ENCODE results near the gene PRR13. TPM values are rescaled to one million over a fixed set of nuclear protein-coding genes. Genes with fewer than 3 reads are reported as not detected.
A peak's percentile ranks its signal among the peaks of the same experiment; 100 is the strongest.
"Not testable (repeated sequence)": the region's sequence is repeated elsewhere in the genome, so short reads cannot be mapped to it uniquely, and the experiment has no call there.

Gene PRR13
- total and polyA plus RNA-seq, 7 experiments from 2014 or later, result 147 to 529 (median 207) TPM

DNA sequence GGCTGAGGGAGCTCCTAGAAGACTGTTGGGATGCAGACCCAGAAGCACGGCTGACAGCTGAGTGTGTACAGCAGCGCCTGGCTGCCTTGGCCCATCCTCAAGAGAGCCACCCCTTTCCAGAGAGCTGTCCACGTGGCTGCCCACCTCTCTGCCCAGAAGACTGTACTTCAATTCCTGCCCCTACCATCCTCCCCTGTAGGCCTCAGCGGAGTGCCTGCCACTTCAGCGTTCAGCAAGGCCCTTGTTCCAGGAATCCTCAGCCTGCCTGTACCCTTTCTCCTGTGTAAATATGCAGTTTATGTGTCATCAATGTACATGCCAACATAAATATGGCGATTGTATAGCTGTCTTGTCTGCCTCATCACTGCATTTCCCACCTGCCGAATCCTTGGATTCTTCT, 10.3 kb upstream of the PRR13 start:
- Histone ChIP-seq H3K9me3 (ENCODE audit: control insufficient read depth in 2 of 3, low read length in 3 of 3) (no peaks in the 10 kb centered on the region), H3K4me1 (ENCODE audit: control insufficient read depth in 2 of 2, insufficient read depth in 2 of 2, low read length in 2 of 2) (no peaks in the 10 kb centered on the region), H3K27ac (ENCODE audit: low read depth, low read length) (no peak overlapping the region), H3K4me3 (ENCODE audit: low read length) (no peak overlapping the region), H3K27me3 (ENCODE audit: control insufficient read depth in 2 of 2, insufficient read depth in 2 of 2, low read length in 2 of 2) (no peaks in the 10 kb centered on the region), H3K36me3 (ENCODE audit: control insufficient read depth in 2 of 3, insufficient read depth in 3 of 3, low read length in 3 of 3) (no peaks in the 10 kb centered on the region)
- no peaks in the 10 kb centered on the region for H3K36me3 Mint-ChIP-seq
- intact Hi-C loops (cut with micrococcal nuclease), result no loop called here
- no peak overlapping the region for H3K4me3 Mint-ChIP-seq
- H3K27ac Mint-ChIP-seq, result no peak overlapping the region
- H3K27me3 Mint-ChIP-seq, result no peaks in the 10 kb centered on the region
- POLR2A ChIA-PET, result interaction anchor here (0.6 to 0.7 kb wide), 2 partner anchors 10 to 50 kb away, joined by 3 read pairs; no protein-coding TSS in a partner anchor
- H3K9me3 Mint-ChIP-seq, result no peaks in the 10 kb centered on the region
- ATAC-seq (no peak), DNase-seq (no peak)
- H3K4me1 Mint-ChIP-seq, result peaks cover 0 to 4% (median 0%) of the 10 kb centered on the region in 7 donors
- CTCF ChIA-PET, result interaction anchor here (1.1 to 1.3 kb wide), 2 partner anchors 10 to 79 kb away, joined by 3 to 4 read pairs; no protein-coding TSS in a partner anchor

DNA sequence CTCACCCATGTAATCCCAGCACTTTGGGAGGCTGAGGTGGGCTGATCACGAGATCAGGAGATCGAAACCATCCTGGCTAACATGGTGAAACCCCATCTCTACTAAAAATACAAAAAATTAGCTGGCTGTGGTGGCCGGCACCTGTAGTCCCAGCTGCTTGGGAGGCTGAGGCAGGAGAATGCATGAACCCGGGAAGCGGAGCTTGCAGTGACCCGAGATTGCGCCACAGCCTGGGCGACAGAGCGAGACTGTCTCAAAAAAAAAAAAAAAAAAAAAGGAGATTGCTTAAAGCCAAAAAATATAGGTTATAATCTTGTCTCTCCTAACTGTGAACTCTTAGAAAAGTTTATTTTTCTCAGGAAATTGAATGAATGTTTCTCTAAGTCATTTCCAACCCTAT, 6.2 kb upstream of the PRR13 start:
- intact Hi-C loops (cut with micrococcal nuclease); H3K36me3 Mint-ChIP-seq; H3K27me3 ChIP-seq (ENCODE audit: control insufficient read depth in 2 of 2, insufficient read depth in 2 of 2, low read length in 2 of 2); H3K27me3 Mint-ChIP-seq; H3K27ac ChIP-seq (ENCODE audit: low read depth, low read length); H3K4me1 ChIP-seq (ENCODE audit: control insufficient read depth in 2 of 2, insufficient read depth in 2 of 2, low read length in 2 of 2); ATAC-seq; H3K36me3 ChIP-seq (ENCODE audit: control insufficient read depth in 2 of 3, insufficient read depth in 3 of 3, low read length in 3 of 3); POLR2A ChIA-PET; H3K4me1 Mint-ChIP-seq; H3K27ac Mint-ChIP-seq; H3K4me3 ChIP-seq (ENCODE audit: low read length); H3K9me3 ChIP-seq (ENCODE audit: control insufficient read depth in 2 of 3, low read length in 3 of 3); H3K4me3 Mint-ChIP-seq; H3K9me3 Mint-ChIP-seq; DNase-seq: not testable (repeated sequence)
- CTCF ChIA-PET, result interaction anchor here (0.7 kb wide), 1 partner anchor 18 kb away, joined by 4 read pairs; no protein-coding TSS in a partner anchor

DNA sequence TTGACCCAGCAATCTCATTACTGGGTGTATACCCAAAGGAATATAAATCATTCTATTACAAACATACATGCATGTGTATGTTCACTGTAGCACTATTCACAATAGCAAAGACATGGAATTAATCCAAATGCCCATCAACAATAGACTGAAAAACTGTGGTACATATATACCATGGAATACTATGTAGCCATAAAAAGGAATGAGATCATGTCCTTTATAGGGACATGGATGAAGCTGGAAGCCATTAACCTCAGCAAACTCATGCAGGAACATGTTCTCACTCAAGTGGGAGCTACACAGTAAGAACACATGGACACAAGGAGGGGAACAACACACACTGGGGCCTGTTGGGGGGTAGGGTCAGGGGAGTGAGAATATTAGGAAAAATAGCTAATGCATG, 2.0 kb upstream of the PRR13 start:
- H3K9me3 Mint-ChIP-seq; H3K27ac ChIP-seq (ENCODE audit: low read depth, low read length); H3K9me3 ChIP-seq (ENCODE audit: control insufficient read depth in 2 of 3, low read length in 3 of 3); H3K4me3 ChIP-seq (ENCODE audit: low read length); H3K27me3 Mint-ChIP-seq; intact Hi-C loops (cut with micrococcal nuclease); ATAC-seq; DNase-seq; H3K27me3 ChIP-seq (ENCODE audit: control insufficient read depth in 2 of 2, insufficient read depth in 2 of 2, low read length in 2 of 2): not testable (repeated sequence)
- peaks cover 0 to 12% (median 6%) of the 10 kb centered on the region in 3 experiments for H3K36me3 ChIP-seq (ENCODE audit: control insufficient read depth in 2 of 3, insufficient read depth in 3 of 3, low read length in 3 of 3)
- Mint-ChIP-seq H3K36me3 (peaks cover 0 to 18% (median 7%) of the 10 kb centered on the region in 5 donors), H3K4me1 (peaks cover 19 to 36% (median 29%) of the 10 kb centered on the region in 7 donors), H3K4me3 (peak overlapping the region in 5 of 10 donors; percentile 11 to 45 (median 35)), H3K27ac (peak overlapping the region in 4 of 9 donors; percentile 47 to 76 (median 60))
- POLR2A ChIA-PET, result interaction anchor here (0.6 to 2.2 kb wide), 6 partner anchors 10 to 144 kb away, joined by 3 to 6 read pairs (median 4); partner anchors contain the start of genes PFDN5 and SP1
- peaks cover 10 to 21% of the 10 kb centered on the region in 2 donors for H3K4me1 ChIP-seq (ENCODE audit: control insufficient read depth in 2 of 2, insufficient read depth in 2 of 2, low read length in 2 of 2)
- CTCF ChIA-PET, result interaction anchor here (0.6 to 1.0 kb wide), 2 partner anchors 17 to 415 kb away, joined by 3 read pairs; no protein-coding TSS in a partner anchor

DNA sequence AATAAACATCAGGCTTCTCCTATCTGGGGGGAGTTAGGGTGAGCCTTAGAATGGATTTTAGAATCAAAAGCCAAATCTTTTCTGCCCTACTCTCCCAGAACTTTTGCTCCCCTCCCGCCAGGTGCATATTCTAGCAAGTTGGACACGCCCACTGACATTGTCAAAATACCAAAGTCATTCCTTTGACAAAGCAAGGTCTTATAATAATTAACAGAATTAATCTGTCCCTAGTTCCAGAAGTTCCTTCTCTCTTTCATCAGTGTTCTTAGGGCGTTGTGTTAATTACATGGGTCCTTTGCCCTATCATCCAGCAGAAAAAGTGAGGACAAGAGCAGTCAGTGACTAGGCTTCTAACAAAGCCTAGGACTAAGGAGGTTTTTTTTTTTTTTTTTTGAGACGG, 2.4 kb downstream of the PRR13 start:
- no peaks in the 10 kb centered on the region for H3K9me3 Mint-ChIP-seq
- H3K27me3 ChIP-seq (ENCODE audit: control insufficient read depth in 2 of 2, insufficient read depth in 2 of 2, low read length in 2 of 2), result no peaks in the 10 kb centered on the region
- DNase-seq (no peak), ATAC-seq (no peak)
- intact Hi-C loops (cut with micrococcal nuclease), result no loop called here
- no peak overlapping the region for H3K4me3 ChIP-seq (ENCODE audit: low read length)
- no peaks in the 10 kb centered on the region for H3K27me3 Mint-ChIP-seq
- peak overlapping the region; percentile 43 for H3K27ac ChIP-seq (ENCODE audit: low read depth, low read length)
- H3K27ac Mint-ChIP-seq, result peak overlapping the region in 7 of 9 donors; percentile 41 to 97 (median 78)
- POLR2A ChIA-PET, result interaction anchor here (1.9 kb wide), 1 partner anchor 65 kb away, joined by 6 read pairs; the partner anchor contains the start of gene SP1
- H3K4me1 ChIP-seq (ENCODE audit: control insufficient read depth in 2 of 2, insufficient read depth in 2 of 2, low read length in 2 of 2), result peaks cover 18 to 24% of the 10 kb centered on the region in 2 donors
- H3K4me1 Mint-ChIP-seq, result peaks cover 30 to 58% (median 46%) of the 10 kb centered on the region in 7 donors
- peak overlapping the region; percentile 32 to 99 (median 68) for H3K4me3 Mint-ChIP-seq
- no peaks in the 10 kb centered on the region for H3K9me3 ChIP-seq (ENCODE audit: control insufficient read depth in 2 of 3, low read length in 3 of 3)
- CTCF ChIA-PET, result no interaction called here
- H3K36me3 Mint-ChIP-seq, result peaks cover 0 to 38% (median 22%) of the 10 kb centered on the region in 5 donors
- peaks cover 0 to 36% (median 11%) of the 10 kb centered on the region in 3 experiments for H3K36me3 ChIP-seq (ENCODE audit: control insufficient read depth in 2 of 3, insufficient read depth in 3 of 3, low read length in 3 of 3)

DNA sequence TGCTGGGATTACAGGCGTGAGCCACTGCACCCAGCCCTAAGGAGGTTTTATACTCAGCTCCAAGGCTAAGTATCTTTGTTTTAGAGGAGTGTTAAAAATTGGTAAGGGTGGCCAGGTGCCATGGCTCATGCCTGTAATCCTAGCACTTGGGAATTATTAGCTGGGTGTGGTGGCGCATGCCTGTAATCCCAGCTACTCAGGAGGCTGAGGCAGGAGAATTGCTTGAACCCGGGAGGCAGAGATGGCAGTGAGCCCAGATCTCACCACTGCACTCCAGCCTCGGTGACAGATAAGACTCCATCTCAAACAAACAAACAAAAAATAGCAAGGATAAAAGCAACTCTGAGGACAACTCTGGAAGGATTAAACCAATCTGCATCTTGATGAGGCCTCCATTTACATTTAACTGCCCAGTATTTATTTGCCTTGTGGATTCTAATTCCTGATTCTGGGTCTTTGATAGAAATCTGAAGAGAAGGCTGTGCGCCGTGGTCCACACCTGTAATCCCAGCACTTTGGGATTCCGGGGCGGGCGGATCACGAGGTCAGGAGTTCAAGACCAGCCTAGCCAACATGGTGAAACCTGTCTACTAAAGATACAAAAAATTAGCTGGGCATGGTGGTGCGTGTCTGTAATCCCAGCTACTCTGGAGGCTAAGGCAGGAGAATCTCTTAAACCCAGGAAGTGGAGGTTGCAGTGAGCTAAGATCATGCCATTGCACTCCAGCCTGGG, 3.2 kb downstream of the PRR13 start:
- intact Hi-C loops (cut with micrococcal nuclease); CTCF ChIA-PET; H3K27me3 ChIP-seq (ENCODE audit: control insufficient read depth in 2 of 2, insufficient read depth in 2 of 2, low read length in 2 of 2); H3K4me3 ChIP-seq (ENCODE audit: low read length); DNase-seq; H3K9me3 Mint-ChIP-seq; H3K9me3 ChIP-seq (ENCODE audit: control insufficient read depth in 2 of 3, low read length in 3 of 3); H3K27me3 Mint-ChIP-seq; ATAC-seq: not testable (repeated sequence)
- Histone ChIP-seq H3K4me1 (ENCODE audit: control insufficient read depth in 2 of 2, insufficient read depth in 2 of 2, low read length in 2 of 2) (peaks cover 18 to 24% of the 10 kb centered on the region in 2 donors), H3K36me3 (ENCODE audit: control insufficient read depth in 2 of 3, insufficient read depth in 3 of 3, low read length in 3 of 3) (peaks cover 0 to 36% (median 11%) of the 10 kb centered on the region in 3 experiments), H3K27ac (ENCODE audit: low read depth, low read length) (peak overlapping the region; percentile 45)
- Mint-ChIP-seq H3K36me3 (peaks cover 0 to 38% (median 22%) of the 10 kb centered on the region in 5 donors), H3K4me1 (peaks cover 30 to 58% (median 43%) of the 10 kb centered on the region in 7 donors), H3K27ac (peak overlapping the region in 7 of 9 donors; percentile 12 to 80 (median 40)), H3K4me3 (peak overlapping the region in 9 of 10 donors; percentile 16 to 99 (median 48))
- POLR2A ChIA-PET, result interaction anchor here (0.5 to 1.9 kb wide), 6 partner anchors 10 to 185 kb away, joined by 3 to 6 read pairs (median 4); partner anchors contain the start of genes SP1 and TARBP2

DNA sequence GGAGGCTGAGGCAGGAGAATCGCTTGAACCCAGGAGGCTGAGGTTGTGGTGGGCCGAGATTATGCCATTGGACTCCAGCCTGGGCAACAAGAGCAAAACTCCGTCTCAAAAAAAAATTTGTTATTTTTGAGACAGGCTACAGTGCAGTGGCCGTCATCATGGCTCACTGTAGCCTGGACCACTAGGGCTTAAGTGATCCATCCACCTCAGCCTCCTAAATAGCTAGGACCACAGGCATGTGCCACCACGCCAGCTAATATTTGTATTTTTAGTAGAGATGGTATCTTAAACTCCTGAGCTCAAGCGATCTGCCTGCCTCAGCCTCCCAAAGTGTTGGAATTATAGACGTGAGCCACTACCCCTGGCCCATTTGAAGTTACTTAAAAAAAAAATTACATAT, 9.4 kb downstream of the PRR13 start:
- no peaks in the 10 kb centered on the region for H3K27me3 ChIP-seq (ENCODE audit: control insufficient read depth in 2 of 2, insufficient read depth in 2 of 2, low read length in 2 of 2)
- Mint-ChIP-seq H3K9me3 (peaks cover 0 to 2% (median 0%) of the 10 kb centered on the region in 11 donors), H3K36me3 (peaks cover 0 to 35% (median 29%) of the 10 kb centered on the region in 5 donors), H3K27ac (peak overlapping the region in 2 of 9 donors; percentile 43 to 85), H3K4me3 (no peak overlapping the region), H3K4me1 (peaks cover 26 to 49% (median 40%) of the 10 kb centered on the region in 7 donors), H3K27me3 (no peaks in the 10 kb centered on the region)
- H3K36me3 ChIP-seq (ENCODE audit: control insufficient read depth in 2 of 3, insufficient read depth in 3 of 3, low read length in 3 of 3), result peaks cover 17 to 34% (median 19%) of the 10 kb centered on the region in 3 experiments
- POLR2A ChIA-PET, result interaction anchor here (0.7 to 2.9 kb wide), 5 partner anchors 9 to 155 kb away, joined by 3 to 12 read pairs (median 4); partner anchors contain the start of genes MAP3K12, PFDN5, PRR13 and TARBP2
- ATAC-seq, result no peak
- no peak overlapping the region for H3K27ac ChIP-seq (ENCODE audit: low read depth, low read length)
- H3K4me1 ChIP-seq (ENCODE audit: control insufficient read depth in 2 of 2, insufficient read depth in 2 of 2, low read length in 2 of 2), result peaks cover 21 to 26% of the 10 kb centered on the region in 2 donors
- no peak overlapping the region for H3K4me3 ChIP-seq (ENCODE audit: low read length)
- no peaks in the 10 kb centered on the region for H3K9me3 ChIP-seq (ENCODE audit: control insufficient read depth in 2 of 3, low read length in 3 of 3)
- no peak for DNase-seq
- intact Hi-C loops (cut with micrococcal nuclease), result loop anchor here (1.0 to 5.0 kb wide), 17 partner anchors 10 to 444 kb away; partner anchors contain the start of genes CALCOCO1 (in 2 of the 2), CSAD (in 2 of the 2), MYG1 (in 2 of the 2) and PRR13 (in 2 of the 2)
- CTCF ChIA-PET, result interaction anchor here (0.7 to 1.4 kb wide), 4 partner anchors 10 to 58 kb away, joined by 3 to 9 read pairs (median 4); partner anchors contain the start of gene PRR13

Data from naive thymus-derived CD4-positive, alpha-beta T cell (primary cell).